GM12878 (cell line): Measurements from ENCODE around the gene DENND2C.

Source experiments
- CTCF ChIP-seq, 3 experiments: IDR thresholded peaks in 2 of 3; conservative IDR thresholded peaks in 1 of 3; 2 replicates each; pipeline ENCODE4 v1.5.1; 2011; ENCODE audit warnings: low read depth in 3 of 3, low read length in 3 of 3, mild to moderate bottlenecking in 3 of 3, control low read depth in 2 of 3, moderate library complexity in 2 of 3, inconsistent platforms in 1 of 3, mixed read lengths in 1 of 3; ENCODE audit not compliant: control insufficient read depth in 2 of 3, insufficient read depth in 1 of 3; ENCODE audit errors: extremely low read depth in 1 of 3
- EP300 ChIP-seq, 2 experiments: fragments of 150-350 bp in 1 of 2; IDR thresholded peaks; 2 replicates each; pipeline ENCODE4 v1.6.1; 2011 to 2012; ENCODE audit warnings: low read depth in 2 of 2, low read length in 2 of 2, borderline replicate concordance in 1 of 2, improper control_type of control experiment in 1 of 2, inconsistent platforms in 1 of 2; ENCODE audit not compliant: control insufficient read depth in 1 of 2
- FOXK2 ChIP-seq: fragments of 450-650 bp; IDR thresholded peaks from 2 replicates; pipeline ENCODE4 v1.6.1; 2017; ENCODE audit warnings: mild to moderate bottlenecking, moderate library complexity
- JUNB ChIP-seq: IDR thresholded peaks from 2 replicates; pipeline ENCODE4 v1.6.1; 2016; ENCODE audit warnings: antibody characterized with exemption, mild to moderate bottlenecking
- SIN3A ChIP-seq: IDR thresholded peaks from 2 replicates; pipeline ENCODE4 v1.6.1; 2012; ENCODE audit warnings: low read depth, low read length, improper control_type of control experiment
- YY1 ChIP-seq: IDR thresholded peaks from 2 replicates; pipeline ENCODE4 v1.6.1; 2011; ENCODE audit warnings: low read depth, mild to moderate bottlenecking, low read length

GRCh38 chr1:114574365-114574764, 95.5 kb downstream of the DENND2C start:
- TF ChIP-seq YY1, result no peak
- no peak for TF ChIP-seq EP300 (IDR thresholded peaks at IDR 0.05; ENCODE audit: borderline replicate concordance in 1 of 2, control insufficient read depth in 1 of 2, low read depth in 2 of 2, low read length in 2 of 2)
- no peak for TF ChIP-seq JUNB
- TF ChIP-seq CTCF (IDR thresholded peaks at IDR 0.05 in 2 of 3, conservative IDR thresholded peaks at IDR 0.05 in 1 of 3; ENCODE audit: control insufficient read depth in 2 of 3, extremely low read depth in 1 of 3, insufficient read depth in 1 of 3, low read depth in 3 of 3, low read length in 3 of 3), result no peak
- TF ChIP-seq FOXK2, result no peak
- TF ChIP-seq SIN3A, result no peak
